Keratinocyte (primary cell): Measurements from ENCODE around the gene WDR7. TPM values are rescaled to one million over a fixed set of nuclear protein-coding genes. Genes with fewer than 3 reads are reported as not detected.
A peak's percentile ranks its signal among the peaks of the same experiment; 100 is the strongest.

Experiments
- DNase-seq: peaks from one replicate; pipeline ENCODE4 v3.0.0-alpha.2; 2011; ENCODE audit warnings: low read depth, missing footprints, low spot score
- FAIRE-seq: peaks from 2 replicates; lab custom pipeline; 2011; peaks lifted over from hg19 to GRCh38; lab: Jason Lieb, UNC
- H2AFZ ChIP-seq: 2 replicates; pipeline ENCODE4 v1.6.0; 2012; ENCODE audit warnings: low read length, control low read depth, inconsistent platforms; ENCODE audit not compliant: control insufficient read depth
- H3K27ac ChIP-seq: 2 replicates; pipeline ENCODE4 v1.5.1; 2011; ENCODE audit warnings: low read length; ENCODE audit not compliant: control insufficient read depth, insufficient read depth
- H3K27me3 ChIP-seq: 3 replicates; pipeline ENCODE4 v1.6.0; 2011; ENCODE audit warnings: low read length; ENCODE audit not compliant: control insufficient read depth, insufficient read depth; ENCODE audit errors: extremely low read depth
- H3K36me3 ChIP-seq, 2 experiments: 2 replicates in 1 of 2; 3 replicates in 1 of 2; pipeline ENCODE4 v1.5.1; 2011; ENCODE audit warnings: low read length in 2 of 2, mild to moderate bottlenecking in 1 of 2; ENCODE audit not compliant: control insufficient read depth in 2 of 2, insufficient read depth in 2 of 2; ENCODE audit errors: extremely low read depth in 1 of 2
- H3K4me1 ChIP-seq: 3 replicates; pipeline ENCODE4 v1.5.1; 2011; ENCODE audit warnings: low read length; ENCODE audit not compliant: control insufficient read depth, insufficient read depth; ENCODE audit errors: extremely low read depth
- H3K4me2 ChIP-seq: 3 replicates; pipeline ENCODE4 v1.6.0; 2011; ENCODE audit warnings: low read depth, low read length; ENCODE audit not compliant: control insufficient read depth, insufficient read depth; ENCODE audit errors: extremely low read depth
- H3K4me3 ChIP-seq, 3 experiments: fragments of 200-600 bp in 1 of 3; sonication (generic) in 1 of 3; 2 replicates in 2 of 3; 3 replicates in 1 of 3; pipeline ENCODE4 v1.5.1; 2011 to 2016; ENCODE audit warnings: low read length in 3 of 3, mild to moderate bottlenecking in 3 of 3, control low read depth in 2 of 3, inconsistent platforms in 1 of 3, low read depth in 1 of 3, mixed read lengths in 1 of 3, mixed run types in 1 of 3, moderate library complexity in 1 of 3; ENCODE audit not compliant: control insufficient read depth in 2 of 3, insufficient read depth in 2 of 3; ENCODE audit errors: extremely low read depth in 1 of 3
- H3K79me2 ChIP-seq: 2 replicates; pipeline ENCODE4 v1.6.0; 2012; ENCODE audit warnings: low read length; ENCODE audit not compliant: control insufficient read depth, insufficient read depth
- H3K9ac ChIP-seq: 3 replicates; pipeline ENCODE4 v1.6.0; 2011; ENCODE audit warnings: low read length; ENCODE audit not compliant: control insufficient read depth, insufficient read depth; ENCODE audit errors: extremely low read depth
- H3K9me1 ChIP-seq: 3 replicates; pipeline ENCODE4 v1.6.0; 2011; ENCODE audit warnings: low read length; ENCODE audit not compliant: control insufficient read depth, insufficient read depth; ENCODE audit errors: extremely low read depth
- H3K9me3 ChIP-seq: 2 replicates; pipeline ENCODE4 v1.5.1; 2012; ENCODE audit warnings: low read depth, low read length; ENCODE audit not compliant: control insufficient read depth
- H4K20me1 ChIP-seq: 3 replicates; pipeline ENCODE4 v1.6.0; 2011; ENCODE audit warnings: low read length; ENCODE audit not compliant: control insufficient read depth, insufficient read depth; ENCODE audit errors: extremely low read depth
- CTCF ChIP-seq, 3 experiments: IDR thresholded peaks in 1 of 3; conservative IDR thresholded peaks in 1 of 3; optimal IDR thresholded peaks in 1 of 3; 2 replicates in 2 of 3; 3 replicates in 1 of 3; pipeline versions ENCODE3 to v1.5.1; 2011; ENCODE audit warnings: low read length in 3 of 3, mild to moderate bottlenecking in 3 of 3, moderate library complexity in 2 of 3, control low read depth in 1 of 3, inconsistent platforms in 1 of 3; ENCODE audit not compliant: insufficient read depth in 2 of 3; ENCODE audit errors: extremely low read depth in 1 of 3
- EZH2 ChIP-seq: IDR thresholded peaks from one replicate; pipeline ENCODE4 v1.6.1; 2012; ENCODE audit warnings: inconsistent platforms, mild to moderate bottlenecking, low read length, moderate library complexity
- dilution Hi-C: fragments of 300-500 bp; cut with MboI; formaldehyde crosslinking; loops from one replicate; pipeline ENCODE4 v1.7.0; 2020; ENCODE audit warnings: low sequenced_read_pairs; ENCODE audit not compliant: extremely low pct_ligation_motif_present
- polyA plus RNA-seq, 5 experiments: library from polyadenylated mRNA; depleted of rRNA in 3 of 5; stranded (reverse) in 3 of 5; stranded (forward) in 1 of 5; unstranded in 1 of 5; fragments of >200 nt; gene quantifications; 1 replicate in 1 of 5; 2 replicates in 3 of 5; 3 replicates in 1 of 5; pipeline versions ENCODE4 v1.2.1 to v1.2.3, GENCODE V29; 2011 to 2012; ENCODE audit warnings: missing spikeins in 2 of 5, low read depth in 1 of 5, low replicate concordance in 1 of 5

The WDR7 gene
- polyA plus RNA-seq, 1 donor (not counting 4 experiments of a cell fraction or from before 2014, with no cell fraction given): 6.9 TPM

DNA sequence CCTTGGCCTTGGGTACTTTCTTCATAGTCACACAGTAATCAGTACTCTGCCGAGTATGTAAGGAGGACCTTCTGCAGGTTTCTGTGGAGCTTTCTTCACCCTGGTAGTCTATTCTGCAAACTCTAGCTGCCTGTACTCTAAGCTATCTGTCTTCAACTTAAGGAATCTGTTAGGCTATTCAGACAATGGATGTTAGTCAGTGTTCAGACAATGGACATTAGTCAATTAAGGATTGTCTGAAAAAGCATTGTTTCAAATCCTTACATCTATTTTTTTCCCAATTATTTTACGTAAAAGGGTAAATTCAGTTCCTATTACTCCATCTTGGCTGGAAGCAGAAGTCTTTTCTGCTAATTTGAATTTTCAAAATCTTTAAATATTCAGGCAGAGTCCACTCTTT is 75.7 kb downstream of the WDR7 start:
- dilution Hi-C loops: no loop called here
- TF ChIP-seq CTCF (optimal IDR thresholded peaks at IDR 0.05 in 1 of 3, IDR thresholded peaks at IDR 0.05 in 1 of 3, conservative IDR thresholded peaks at IDR 0.05 in 1 of 3; ENCODE audit: extremely low read depth in 1 of 3, insufficient read depth in 2 of 3, low read length in 3 of 3) (no peak), EZH2 (no peak)
- H3K4me3 ChIP-seq: no peak overlapping the region
- no peaks in the 10 kb centered on the region for H3K4me1 ChIP-seq
- H3K27me3 ChIP-seq: no peaks in the 10 kb centered on the region
- no peak overlapping the region for H3K4me2 ChIP-seq
- no peaks in the 10 kb centered on the region for H3K9me3 ChIP-seq
- H3K79me2 ChIP-seq: no peaks in the 10 kb centered on the region
- no peaks in the 10 kb centered on the region for H4K20me1 ChIP-seq
- H3K36me3 ChIP-seq: no peaks in the 10 kb centered on the region
- H3K27ac ChIP-seq: no peak overlapping the region
- no peak for DNase-seq
- peak; percentile 49 for FAIRE-seq
- no peak overlapping the region for H3K9ac ChIP-seq
- no peak overlapping the region for H2AFZ ChIP-seq
- no peaks in the 10 kb centered on the region for H3K9me1 ChIP-seq

GRCh38 chr18:56727399-56727798 is 76.2 kb downstream of the WDR7 start:
- Histone ChIP-seq H3K27me3 (no peaks in the 10 kb centered on the region), H4K20me1 (no peaks in the 10 kb centered on the region), H3K79me2 (no peaks in the 10 kb centered on the region), H3K9ac (no peak overlapping the region), H2AFZ (no peak overlapping the region), H3K4me3 (no peak overlapping the region), H3K36me3 (no peaks in the 10 kb centered on the region), H3K4me1 (no peaks in the 10 kb centered on the region), H3K9me1 (no peaks in the 10 kb centered on the region), H3K27ac (no peak overlapping the region), H3K9me3 (no peaks in the 10 kb centered on the region), H3K4me2 (no peak overlapping the region)
- dilution Hi-C loops: no loop called here
- FAIRE-seq (no peak), DNase-seq (no peak)
- TF ChIP-seq EZH2: no peak
- TF ChIP-seq CTCF (optimal IDR thresholded peaks at IDR 0.05 in 1 of 3, IDR thresholded peaks at IDR 0.05 in 1 of 3, conservative IDR thresholded peaks at IDR 0.05 in 1 of 3; ENCODE audit: extremely low read depth in 1 of 3, insufficient read depth in 2 of 3, low read length in 3 of 3): no peak
